Measurements from ENCODE around the gene FSHR.

Gene FSHR

GRCh38 chr2:49111006-49111405 lies 43.3 kb downstream of the FSHR start:
- DNase-seq = no peak

- no peak for DNase-seq
Observed at GRCh38 chr2:49110571-49110970, 43.7 kb downstream of the FSHR start.

- DNase-seq = no peak
Observed at GRCh38 chr2:49108851-49109250, 45.5 kb downstream of the FSHR start.

GRCh38 chr2:49108436-49108835 lies 45.9 kb downstream of the FSHR start:
- DNase-seq = no peak

GRCh38 chr2:49105506-49105905 lies 48.8 kb downstream of the FSHR start:
- no peak for DNase-seq

- no peak for DNase-seq
Observed at GRCh38 chr2:49102146-49102545, 52.2 kb downstream of the FSHR start.

- no peak for DNase-seq
Observed at GRCh38 chr2:49080681-49081080, 73.6 kb downstream of the FSHR start.

- DNase-seq = no peak
Observed at GRCh38 chr2:49070716-49071115, 83.6 kb downstream of the FSHR start.

- DNase-seq = no peak
Observed at GRCh38 chr2:49069829-49070228, 84.5 kb downstream of the FSHR start.

- no peak for DNase-seq
Observed at GRCh38 chr2:49068613-49069012, 85.7 kb downstream of the FSHR start.

GRCh38 chr2:49067971-49068370 lies 86.3 kb downstream of the FSHR start:
- DNase-seq = no peak

- DNase-seq = no peak
Observed at GRCh38 chr2:49053156-49053555, 101.2 kb downstream of the FSHR start.

GRCh38 chr2:49050265-49050664 lies 104.0 kb downstream of the FSHR start:
- no peak for DNase-seq

- DNase-seq = no peak
Observed at GRCh38 chr2:49049161-49049560, 105.2 kb downstream of the FSHR start.

- no peak for DNase-seq
Observed at GRCh38 chr2:49045083-49045482, 109.2 kb downstream of the FSHR start.

GRCh38 chr2:49044350-49045079 lies 109.8 kb downstream of the FSHR start:
- DNase-seq = no peak

- no peak for DNase-seq
Observed at GRCh38 chr2:49043405-49043982, 110.8 kb downstream of the FSHR start.

- DNase-seq = no peak
Observed at GRCh38 chr2:49042488-49042887, 111.8 kb downstream of the FSHR start.

GRCh38 chr2:49041061-49041460 lies 113.3 kb downstream of the FSHR start:
- DNase-seq = no peak

GRCh38 chr2:49037197-49037596 lies 117.1 kb downstream of the FSHR start:
- DNase-seq = no peak

- DNase-seq = no peak
Observed at GRCh38 chr2:49035481-49035880, 118.8 kb downstream of the FSHR start.

- no peak for DNase-seq
Observed at GRCh38 chr2:49033394-49034185, 120.7 kb downstream of the FSHR start.

GRCh38 chr2:49032936-49033335 lies 121.4 kb downstream of the FSHR start:
- no peak for DNase-seq

GRCh38 chr2:49032126-49032525 lies 122.2 kb downstream of the FSHR start:
- no peak for DNase-seq

Measured in activated CD4-positive, alpha-beta T cell treated with anti-CD3 and anti-CD28 coated beads, Interleukin-2, amount 50 U/mL, for 16 hours (primary cell).